ENCODE data around the gene CPT2.

CPT2 gene

GRCh38 chr1:53196485-53197290, at the start of gene CPT2:
Gene CPT2 (plus strand): TSS chr1:53196824. CDS start chr1:53196944, 120 bp downstream.
- peak; percentile 37 to 96 (median 86) for DNase-seq

GRCh38 chr1:53147174-53147573, 49.5 kb upstream of the CPT2 start:
- DNase-seq, result no peak

GRCh38 chr1:53148123-53148522, 48.5 kb upstream of the CPT2 start:
- no peak for DNase-seq

GRCh38 chr1:53153752-53154151, 42.9 kb upstream of the CPT2 start:
- DNase-seq, result no peak

- no peak for DNase-seq
Measured at GRCh38 chr1:53154859-53155438, 41.7 kb upstream of the CPT2 start.

GRCh38 chr1:53155534-53155933, 41.1 kb upstream of the CPT2 start:
- no peak for DNase-seq

- no peak for DNase-seq
Measured at GRCh38 chr1:53155945-53156344, 40.7 kb upstream of the CPT2 start.

GRCh38 chr1:53156783-53157182, 39.8 kb upstream of the CPT2 start:
- no peak for DNase-seq

- no peak for DNase-seq
Measured at GRCh38 chr1:53158900-53159299, 37.7 kb upstream of the CPT2 start.

GRCh38 chr1:53160924-53161378, 35.7 kb upstream of the CPT2 start:
- no peak for DNase-seq

- no peak for DNase-seq
Measured at GRCh38 chr1:53162621-53163020, 34.0 kb upstream of the CPT2 start.

- DNase-seq, result no peak
Measured at GRCh38 chr1:53163291-53163768, 33.3 kb upstream of the CPT2 start.

- DNase-seq, result no peak
Measured at GRCh38 chr1:53165408-53165961, 31.1 kb upstream of the CPT2 start.

- no peak for DNase-seq
Measured at GRCh38 chr1:53166366-53166765, 30.3 kb upstream of the CPT2 start.

GRCh38 chr1:53166912-53167311, 29.7 kb upstream of the CPT2 start:
- no peak for DNase-seq

- no peak for DNase-seq
Measured at GRCh38 chr1:53172426-53173128, 24.0 kb upstream of the CPT2 start.

- peak in 4 of 56 donors; percentile 2 to 29 (median 4) for DNase-seq
Measured at GRCh38 chr1:53174971-53175913, 21.4 kb upstream of the CPT2 start.

GRCh38 chr1:53176452-53177208, 20.0 kb upstream of the CPT2 start:
- peak in 4 of 56 donors; percentile 1 to 19 (median 7) for DNase-seq

GRCh38 chr1:53180226-53180625, 16.4 kb upstream of the CPT2 start:
- no peak for DNase-seq

GRCh38 chr1:53180951-53181350, 15.7 kb upstream of the CPT2 start:
- no peak for DNase-seq
